Vagina (tissue), 2 donors: ENCODE data around the gene RUFY1.

Source experiments
- CTCF ChIP-seq, 3 experiments: fragments of 450-650 bp in 2 of 3; fragments of 200-600 bp in 1 of 3; sonication (generic) in 1 of 3; IDR thresholded peaks; one replicate each; pipeline ENCODE4 v1.5.1; 2017 to 2019; ENCODE audit warnings: antibody characterized with exemption in 3 of 3, mild to moderate bottlenecking in 2 of 3, moderate library complexity in 2 of 3
- POLR2AphosphoS5 ChIP-seq, 2 donors: sonication (generic); formaldehyde crosslinking; IDR thresholded peaks; one replicate each; pipeline ENCODE4 v1.9.0; 2017; ENCODE audit warnings: antibody characterized with exemption in 2 of 2, mild to moderate bottlenecking in 2 of 2, low read depth in 1 of 2; ENCODE audit not compliant: insufficient read depth in 1 of 2

- no peak for TF ChIP-seq CTCF (IDR thresholded peaks at IDR 0.05)
- no peak for TF ChIP-seq POLR2AphosphoS5 (IDR thresholded peaks at IDR 0.05; ENCODE audit: insufficient read depth in 1 of 2, low read depth in 1 of 2)
Measured at GRCh38 chr5:179610109-179610902, 60.0 kb downstream of the RUFY1 start.
